GM12892 (cell line): ENCODE results near the gene C22orf15.

Source experiments
- POLR2A ChIP-seq: IDR thresholded peaks from 2 replicates; pipeline ENCODE4 v1.6.1; 2011; ENCODE audit warnings: low read depth, low read length, control low read depth
- TAF1 ChIP-seq: IDR thresholded peaks from 2 replicates; pipeline ENCODE4 v1.6.1; 2011; ENCODE audit warnings: low read depth, mild to moderate bottlenecking, control low read depth, low read length, borderline replicate concordance

GRCh38 chr22:23769321-23769965 lies 6.7 kb downstream of the C22orf15 start:
- TF ChIP-seq POLR2A, result no peak
- no peak for TF ChIP-seq TAF1
